GM21786 (cell line): ENCODE measurements around the gene DENND10.
"Not testable (repeated sequence)": the region's sequence is repeated elsewhere in the genome, so short reads cannot be mapped to it uniquely, and the experiment has no call there.

ENCODE experiments used
- ATAC-seq: cut with Tn5 transposase; IDR thresholded peaks from one replicate; pipeline ENCODE4 v1.9.1; 2021; ENCODE audit not compliant: unreplicated experiment

DENND10 gene

DNA sequence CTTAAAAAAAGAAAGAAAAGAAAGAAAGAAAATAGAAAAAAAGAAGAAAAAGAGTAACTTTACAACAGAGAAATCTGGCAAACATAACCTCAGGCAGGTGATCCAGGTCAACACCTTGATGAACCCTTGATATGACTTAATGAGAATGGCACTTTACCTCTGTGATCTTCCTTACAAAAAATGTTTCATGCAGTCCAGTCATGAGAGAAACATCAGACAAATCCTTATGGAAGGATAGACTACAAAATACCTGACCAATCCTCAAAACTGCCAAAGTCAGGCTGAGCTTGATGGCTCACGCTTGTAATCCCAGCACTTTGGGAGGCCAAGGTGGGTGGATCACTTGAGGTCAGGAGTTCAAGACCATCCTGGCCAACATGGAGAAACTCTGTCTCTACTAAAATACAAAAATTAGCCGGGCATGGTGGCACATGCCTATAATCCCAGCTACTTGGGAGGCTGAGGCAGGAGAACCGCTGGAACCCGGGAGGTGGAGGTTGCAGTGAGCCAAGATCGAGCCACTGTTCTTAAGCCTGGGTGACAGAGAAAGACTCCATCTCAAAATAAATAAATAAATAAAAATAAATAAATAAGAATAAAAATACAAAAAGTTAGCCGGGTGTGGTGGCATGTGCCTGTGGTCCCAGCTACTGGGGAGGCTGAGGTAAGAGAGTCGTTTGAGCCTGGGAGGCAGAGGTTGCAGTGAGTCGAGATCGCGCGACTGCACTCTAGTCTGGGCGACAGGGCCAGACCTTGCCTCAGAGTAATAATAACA lies 7.1 kb upstream of the DENND10 start:
- not testable (repeated sequence) for ATAC-seq

DNA sequence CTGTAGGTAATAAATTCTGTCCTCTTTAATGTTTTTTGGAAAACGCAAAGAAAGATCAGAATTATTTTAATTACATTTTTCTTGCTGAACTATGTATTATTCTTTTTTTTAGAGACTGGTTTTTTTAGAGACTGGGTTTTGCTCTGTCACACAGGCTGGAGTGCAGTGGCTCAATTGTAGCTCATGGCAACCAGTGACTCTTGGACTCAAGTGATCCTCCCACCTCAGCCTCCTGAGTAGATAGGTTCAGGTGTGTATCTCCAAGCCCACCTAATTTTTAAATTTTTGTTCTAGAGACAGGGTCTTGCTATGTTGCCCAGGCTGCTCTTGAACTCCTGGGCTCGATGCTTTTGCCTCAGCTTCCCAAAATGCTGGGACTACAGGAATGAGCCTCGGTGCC lies 5.3 kb upstream of the DENND10 start:
- ATAC-seq: no peak

- ATAC-seq: no peak
Measured at GRCh38 chr10:119100434-119101238, 3.3 kb upstream of the DENND10 start.

- no peak for ATAC-seq
Measured at GRCh38 chr10:119101366-119102098, 2.4 kb upstream of the DENND10 start.

DNA sequence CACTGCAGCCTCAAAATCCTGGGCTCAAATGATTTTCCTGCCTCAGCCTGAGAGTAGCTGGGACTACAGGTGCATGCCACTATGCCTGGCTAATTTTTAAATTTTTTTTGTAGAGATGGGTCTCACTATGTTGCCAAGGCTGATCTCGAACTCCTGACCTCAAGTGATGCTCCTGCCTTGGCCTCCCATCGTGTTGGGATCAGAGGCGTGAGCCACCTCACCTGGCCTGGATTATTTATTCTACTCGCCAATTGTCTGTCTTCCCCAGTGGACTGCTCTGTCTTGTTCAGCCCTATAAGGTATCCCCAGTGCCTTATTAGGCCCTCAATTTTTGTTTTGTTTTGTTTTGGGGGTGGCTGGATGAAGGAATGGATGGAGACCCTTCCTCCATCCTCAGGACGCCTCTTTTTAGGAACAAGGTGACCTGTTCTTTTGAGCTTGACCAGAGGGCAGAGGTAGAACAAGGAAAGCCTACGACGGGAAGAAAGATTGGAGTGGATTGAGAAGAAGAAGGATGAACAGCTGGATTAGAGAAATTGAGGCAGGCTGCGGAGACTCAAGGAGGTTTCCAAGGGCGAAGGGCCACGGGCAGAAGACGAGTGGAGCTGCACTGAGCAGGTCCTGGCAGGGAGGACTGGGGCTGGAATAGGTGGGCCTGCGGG lies 541 bp upstream of the DENND10 start:
- no peak for ATAC-seq

- no peak for ATAC-seq
Measured at GRCh38 chr10:119104654-119105015, 722 bp downstream of the DENND10 start.

DNA sequence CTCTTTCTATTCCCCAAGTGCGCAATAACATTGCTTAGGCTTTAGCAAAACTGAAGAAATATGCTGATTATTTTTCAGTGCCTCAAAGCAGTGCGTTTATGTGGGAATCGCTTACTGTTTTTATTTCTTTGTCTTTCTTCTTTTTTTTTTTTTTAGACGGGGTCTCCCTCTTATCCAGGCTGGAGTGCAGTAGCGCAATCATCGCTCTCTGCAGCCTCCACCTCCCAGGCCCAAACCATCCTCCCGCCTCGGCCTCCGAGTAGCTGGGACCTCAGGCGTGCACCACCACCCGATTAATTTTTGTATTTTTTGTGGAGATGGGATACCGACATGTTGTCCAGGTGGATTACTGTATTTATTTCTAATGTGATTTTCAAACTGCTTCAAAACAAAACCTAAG lies 1.2 kb downstream of the DENND10 start:
- ATAC-seq: no peak

- not testable (repeated sequence) for ATAC-seq
Measured at GRCh38 chr10:119105899-119106298, 2.0 kb downstream of the DENND10 start.

DNA sequence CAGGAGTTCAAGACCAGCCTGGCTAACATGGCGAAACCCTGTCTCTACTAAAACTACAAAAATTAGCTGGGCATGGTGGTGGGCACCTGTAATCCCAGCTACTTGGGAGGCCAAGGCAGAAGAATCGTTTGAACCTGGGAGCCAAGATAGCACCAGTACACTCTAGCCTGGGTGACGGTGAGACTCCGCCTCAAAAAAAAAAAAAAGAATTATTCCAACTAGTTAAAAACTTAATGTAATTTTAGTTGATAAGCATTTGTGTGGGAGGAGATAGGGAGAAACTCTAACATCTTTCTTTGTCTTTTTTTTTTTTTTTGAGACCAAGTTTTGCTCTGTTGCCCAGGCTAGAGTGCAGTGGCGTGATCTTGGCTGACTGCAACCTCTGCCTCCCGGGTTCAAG lies 3.2 kb downstream of the DENND10 start:
- not testable (repeated sequence) for ATAC-seq

- not testable (repeated sequence) for ATAC-seq
Measured at GRCh38 chr10:119107771-119108170, 3.9 kb downstream of the DENND10 start.

DNA sequence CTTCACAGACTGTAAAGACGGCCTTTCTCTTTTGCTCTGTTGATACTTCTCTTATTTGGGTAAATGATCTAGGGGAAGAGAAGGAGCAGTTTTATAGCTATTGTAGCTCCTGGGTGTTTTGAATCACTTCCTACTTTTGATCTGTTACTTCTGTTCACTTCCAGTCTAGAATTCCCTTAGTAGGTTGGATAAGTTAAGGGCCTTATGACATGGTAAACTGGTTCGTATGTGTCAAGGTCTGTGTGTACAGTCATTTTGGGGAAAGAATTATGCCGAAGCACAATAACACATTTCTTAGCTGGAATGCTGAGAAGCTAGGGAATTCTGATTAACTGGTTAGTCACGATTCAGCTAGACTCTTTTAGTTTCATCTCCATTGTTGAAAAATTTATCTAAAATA lies 8.1 kb downstream of the DENND10 start:
- ATAC-seq: no peak

- ATAC-seq: no peak
Measured at GRCh38 chr10:119113751-119114732, 10.1 kb downstream of the DENND10 start.

DNA sequence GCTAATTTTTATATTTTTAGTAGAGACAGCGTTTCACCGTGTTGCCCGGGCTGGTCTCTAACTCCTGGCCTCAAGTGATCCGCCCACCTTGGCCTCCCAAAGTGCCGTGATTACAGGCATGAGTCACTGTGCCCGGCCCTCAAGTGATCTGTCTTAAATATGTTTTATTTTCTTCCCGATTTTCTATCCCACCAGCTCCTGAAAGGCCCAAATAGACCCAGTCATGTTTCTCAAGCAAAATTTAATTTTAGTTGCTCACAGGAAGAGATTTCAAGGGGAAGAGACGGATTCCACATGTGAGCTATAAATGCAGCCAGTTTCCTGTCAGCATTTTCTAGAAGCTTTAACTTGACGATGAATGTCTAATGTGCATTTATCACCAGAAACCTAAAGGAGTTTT lies 12.0 kb downstream of the DENND10 start:
- no peak for ATAC-seq

DNA sequence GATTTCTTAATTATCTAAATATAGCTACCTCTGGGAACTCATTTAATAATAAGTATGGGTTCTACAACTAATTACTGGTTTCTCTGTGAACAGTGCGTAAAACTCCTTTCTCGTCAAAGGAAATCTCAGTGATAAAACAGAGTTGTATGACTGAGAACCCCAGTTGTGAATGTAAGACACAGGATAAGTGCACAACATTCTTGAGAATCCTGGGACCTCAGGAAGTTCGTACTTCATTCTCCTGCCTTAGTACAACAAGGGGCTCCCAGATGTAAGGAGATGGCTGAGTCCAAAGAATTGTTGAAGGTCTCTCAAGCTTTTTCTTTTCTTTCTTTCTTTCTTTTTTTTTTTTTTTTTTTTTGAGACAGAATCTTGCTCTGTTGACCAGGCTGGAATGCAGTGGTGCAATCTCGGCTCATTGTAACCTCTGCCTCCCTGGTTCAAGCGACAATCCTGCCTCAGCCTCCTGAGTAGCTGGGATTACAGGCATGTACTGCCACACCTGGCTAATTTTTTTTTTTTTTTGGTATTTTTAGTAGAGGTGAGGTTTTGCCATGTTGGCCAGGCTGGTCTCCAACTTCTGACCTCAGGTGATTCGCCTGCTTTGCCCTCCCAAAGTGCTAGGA lies 12.5 kb downstream of the DENND10 start:
- ATAC-seq: no peak

- ATAC-seq: no peak
Measured at GRCh38 chr10:119118231-119118630, 14.3 kb downstream of the DENND10 start.

- ATAC-seq: no peak
Measured at GRCh38 chr10:119119400-119119799, 15.5 kb downstream of the DENND10 start.

DNA sequence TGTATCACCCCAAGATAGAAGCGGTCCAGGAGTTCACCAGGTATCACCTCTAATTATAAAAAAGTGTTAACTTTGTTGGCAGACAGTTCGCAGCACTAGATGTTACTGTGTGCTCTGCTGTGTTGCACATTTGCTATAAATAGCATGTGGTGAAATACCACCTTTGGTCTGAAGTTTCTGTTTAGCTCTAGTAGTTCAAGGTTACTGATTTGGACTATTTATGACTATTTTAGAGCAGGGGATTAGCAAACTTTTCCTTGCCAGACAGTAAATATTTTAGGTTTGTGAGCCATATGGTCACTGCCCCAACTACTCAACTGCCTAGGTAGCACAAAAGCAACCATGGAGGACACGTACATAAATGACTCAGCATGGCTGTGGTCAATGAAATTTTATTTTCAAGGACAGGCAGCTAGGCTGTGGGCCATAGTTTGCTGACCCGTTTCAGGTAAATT lies 16.5 kb downstream of the DENND10 start:
- peak; percentile 90 for ATAC-seq

GRCh38 chr10:119120875-119121274 lies 17.0 kb downstream of the DENND10 start:
- no peak for ATAC-seq

- ATAC-seq: no peak
Measured at GRCh38 chr10:119125942-119126341, 22.0 kb downstream of the DENND10 start.
